Endothelial cell (in vitro differentiated cells): Measurements from ENCODE around the gene ZBTB18. TPM values are rescaled to one million over a fixed set of nuclear protein-coding genes. Genes with fewer than 3 reads are reported as not detected.

Experiments used
- DNase-seq: peaks from one replicate; pipeline ENCODE4 v3.0.0; 2021; ENCODE audit warnings: low spot score
- H3K27ac Mint-ChIP-seq: one replicate; pipeline ENCODE4 v1.8.0; 2021; ENCODE audit warnings: mixed read lengths, inconsistent platforms; ENCODE audit not compliant: unreplicated experiment
- H3K27me3 Mint-ChIP-seq: one replicate; pipeline ENCODE4 v1.8.0; 2021; ENCODE audit warnings: mild to moderate bottlenecking, moderate library complexity, mixed read lengths, inconsistent platforms; ENCODE audit not compliant: unreplicated experiment
- H3K36me3 Mint-ChIP-seq: one replicate; pipeline ENCODE4 v1.8.0; 2021; ENCODE audit warnings: mild to moderate bottlenecking, low read depth, mixed read lengths, inconsistent platforms; ENCODE audit not compliant: unreplicated experiment
- H3K4me1 Mint-ChIP-seq: one replicate; pipeline ENCODE4 v1.8.0; 2021; ENCODE audit warnings: mild to moderate bottlenecking, mixed read lengths, inconsistent platforms; ENCODE audit not compliant: unreplicated experiment
- H3K4me3 Mint-ChIP-seq: one replicate; pipeline ENCODE4 v1.8.0; 2021; ENCODE audit warnings: mild to moderate bottlenecking, mixed read lengths, inconsistent platforms; ENCODE audit not compliant: unreplicated experiment
- H3K9me3 Mint-ChIP-seq: one replicate; pipeline ENCODE4 v1.8.0; 2021; ENCODE audit warnings: mixed read lengths, inconsistent platforms; ENCODE audit not compliant: unreplicated experiment
- total RNA-seq: library from RNA; stranded (reverse); fragmentation: NEBNext Ultra II Directional; extraction: Animal tissue kit (Norgen Biotek cat#: 25700); gene quantifications from one replicate; pipeline ENCODE4 v1.2.1, GENCODE V29; 2021; ENCODE audit not compliant: unreplicated experiment
- TF ChIP-seq, protein P1 (sequence below): fragments of 200-600 bp; sonication (generic); IDR thresholded peaks from one replicate; pipeline ENCODE4 v1.5.0; 2021; ENCODE audit warnings: antibody characterized with exemption; ENCODE audit not compliant: unreplicated experiment

Gene ZBTB18
- total RNA-seq, 1 donor from 2014 or later = 21.7 TPM

DNA sequence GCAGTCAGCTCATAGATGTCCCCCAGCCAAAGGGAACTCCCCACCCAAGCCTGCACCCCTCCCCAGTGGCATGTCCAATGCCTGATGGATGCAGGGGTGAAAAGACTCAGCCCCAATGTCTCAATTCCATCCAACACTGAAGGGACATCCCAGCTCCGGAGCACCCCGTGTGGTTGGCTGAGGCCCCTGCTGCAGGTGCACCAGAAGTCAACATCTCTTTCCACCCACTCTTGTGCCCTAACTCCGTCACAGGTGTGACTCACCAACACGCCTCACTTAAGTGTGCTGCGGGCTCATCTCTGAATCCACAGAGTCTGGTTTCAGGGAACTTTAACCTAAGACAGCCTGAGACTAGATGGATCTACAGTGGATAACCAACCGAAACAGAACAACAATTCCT lies 40.9 kb upstream of the ZBTB18 start:
- no peak for DNase-seq
- Mint-ChIP-seq H3K9me3 (no peaks in the 10 kb centered on the region), H3K4me3 (no peak overlapping the region), H3K4me1 (peaks cover 2% of the 10 kb centered on the region), H3K36me3 (no peaks in the 10 kb centered on the region), H3K27me3 (peaks cover 4% of the 10 kb centered on the region), H3K27ac (no peak overlapping the region)
- TF ChIP-seq, protein P1, sequence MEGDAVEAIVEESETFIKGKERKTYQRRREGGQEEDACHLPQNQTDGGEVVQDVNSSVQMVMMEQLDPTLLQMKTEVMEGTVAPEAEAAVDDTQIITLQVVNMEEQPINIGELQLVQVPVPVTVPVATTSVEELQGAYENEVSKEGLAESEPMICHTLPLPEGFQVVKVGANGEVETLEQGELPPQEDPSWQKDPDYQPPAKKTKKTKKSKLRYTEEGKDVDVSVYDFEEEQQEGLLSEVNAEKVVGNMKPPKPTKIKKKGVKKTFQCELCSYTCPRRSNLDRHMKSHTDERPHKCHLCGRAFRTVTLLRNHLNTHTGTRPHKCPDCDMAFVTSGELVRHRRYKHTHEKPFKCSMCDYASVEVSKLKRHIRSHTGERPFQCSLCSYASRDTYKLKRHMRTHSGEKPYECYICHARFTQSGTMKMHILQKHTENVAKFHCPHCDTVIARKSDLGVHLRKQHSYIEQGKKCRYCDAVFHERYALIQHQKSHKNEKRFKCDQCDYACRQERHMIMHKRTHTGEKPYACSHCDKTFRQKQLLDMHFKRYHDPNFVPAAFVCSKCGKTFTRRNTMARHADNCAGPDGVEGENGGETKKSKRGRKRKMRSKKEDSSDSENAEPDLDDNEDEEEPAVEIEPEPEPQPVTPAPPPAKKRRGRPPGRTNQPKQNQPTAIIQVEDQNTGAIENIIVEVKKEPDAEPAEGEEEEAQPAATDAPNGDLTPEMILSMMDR = no peak

DNA sequence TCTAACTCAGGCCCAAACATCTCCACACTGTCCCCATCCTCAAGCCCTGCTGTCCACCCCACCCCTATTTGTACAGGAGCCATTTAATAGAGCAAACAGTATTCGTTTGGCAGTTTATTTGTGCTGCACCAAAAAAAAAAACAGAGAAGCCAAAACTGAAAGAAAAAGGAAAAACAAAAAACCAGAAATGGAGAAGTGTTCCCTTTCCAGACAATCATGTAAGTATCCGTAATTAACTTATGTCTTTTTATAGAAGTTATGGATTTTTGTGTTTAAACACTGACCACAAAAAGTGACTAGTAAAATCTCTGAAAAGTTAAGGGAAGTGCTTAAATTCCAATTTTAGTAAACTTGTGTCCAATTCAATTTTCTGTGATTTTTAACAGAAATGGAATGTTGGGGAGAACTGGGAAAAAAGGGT lies 40.4 kb upstream of the ZBTB18 start:
- H3K27me3 Mint-ChIP-seq = peaks cover 4% of the 10 kb centered on the region
- H3K4me1 Mint-ChIP-seq = peaks cover 2% of the 10 kb centered on the region
- H3K27ac Mint-ChIP-seq = no peak overlapping the region
- no peak overlapping the region for H3K4me3 Mint-ChIP-seq
- DNase-seq = no peak
- H3K36me3 Mint-ChIP-seq = no peaks in the 10 kb centered on the region
- no peaks in the 10 kb centered on the region for H3K9me3 Mint-ChIP-seq
- TF ChIP-seq, protein P1 = no peak

GRCh38 chr1:244011271-244011670 lies 39.8 kb upstream of the ZBTB18 start:
- no peak overlapping the region for H3K4me3 Mint-ChIP-seq
- no peaks in the 10 kb centered on the region for H3K9me3 Mint-ChIP-seq
- peaks cover 2% of the 10 kb centered on the region for H3K4me1 Mint-ChIP-seq
- peaks cover 4% of the 10 kb centered on the region for H3K27me3 Mint-ChIP-seq
- no peaks in the 10 kb centered on the region for H3K36me3 Mint-ChIP-seq
- DNase-seq = no peak
- TF ChIP-seq, protein P1 = no peak
- no peak overlapping the region for H3K27ac Mint-ChIP-seq

DNA sequence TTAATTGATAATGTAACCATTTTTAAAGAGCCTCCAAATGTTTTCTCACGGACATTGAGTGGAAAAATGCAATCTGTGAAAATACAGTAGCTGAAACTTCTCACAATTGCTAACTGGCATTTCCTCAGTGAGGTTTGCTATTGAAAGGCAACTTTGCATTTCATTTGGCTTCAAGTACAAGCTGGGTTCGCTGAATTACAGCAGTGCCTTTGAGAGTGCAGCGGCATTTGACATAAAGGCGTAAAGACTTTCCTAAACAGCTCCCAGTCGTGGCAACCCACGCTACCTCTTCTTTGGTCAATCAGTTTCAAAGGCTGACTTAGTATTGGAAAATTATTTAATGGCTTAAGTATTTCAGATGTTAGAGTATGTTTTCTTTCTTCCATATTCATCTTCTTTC lies 39.3 kb upstream of the ZBTB18 start:
- Mint-ChIP-seq H3K27ac (no peak overlapping the region), H3K4me3 (no peak overlapping the region), H3K27me3 (peaks cover 4% of the 10 kb centered on the region), H3K36me3 (no peaks in the 10 kb centered on the region), H3K9me3 (no peaks in the 10 kb centered on the region), H3K4me1 (peaks cover 2% of the 10 kb centered on the region)
- TF ChIP-seq, protein P1 = no peak
- no peak for DNase-seq

GRCh38 chr1:244012202-244012601 lies 38.9 kb upstream of the ZBTB18 start:
- H3K4me3 Mint-ChIP-seq = no peak overlapping the region
- H3K27me3 Mint-ChIP-seq = peaks cover 4% of the 10 kb centered on the region
- H3K4me1 Mint-ChIP-seq = peaks cover 2% of the 10 kb centered on the region
- no peaks in the 10 kb centered on the region for H3K36me3 Mint-ChIP-seq
- H3K27ac Mint-ChIP-seq = no peak overlapping the region
- TF ChIP-seq, protein P1 = no peak
- no peak for DNase-seq
- H3K9me3 Mint-ChIP-seq = no peaks in the 10 kb centered on the region
